GM19397 (cell line): ENCODE measurements around the gene ZNF83.
"Not testable (repeated sequence)": the region's sequence is repeated elsewhere in the genome, so short reads cannot be mapped to it uniquely, and the experiment has no call there.

Experiments
- ATAC-seq: cut with Tn5 transposase; IDR thresholded peaks from one replicate; pipeline ENCODE4 v1.9.1; 2021; ENCODE audit warnings: mild to moderate bottlenecking, moderate library complexity; ENCODE audit not compliant: unreplicated experiment

ZNF83 gene

GRCh38 chr19:52637718-52638585 is at the start of gene ZNF83:
TSS of gene ZNF83 (minus strand) at chr19:52638355.
- peak; percentile 93 for ATAC-seq

DNA sequence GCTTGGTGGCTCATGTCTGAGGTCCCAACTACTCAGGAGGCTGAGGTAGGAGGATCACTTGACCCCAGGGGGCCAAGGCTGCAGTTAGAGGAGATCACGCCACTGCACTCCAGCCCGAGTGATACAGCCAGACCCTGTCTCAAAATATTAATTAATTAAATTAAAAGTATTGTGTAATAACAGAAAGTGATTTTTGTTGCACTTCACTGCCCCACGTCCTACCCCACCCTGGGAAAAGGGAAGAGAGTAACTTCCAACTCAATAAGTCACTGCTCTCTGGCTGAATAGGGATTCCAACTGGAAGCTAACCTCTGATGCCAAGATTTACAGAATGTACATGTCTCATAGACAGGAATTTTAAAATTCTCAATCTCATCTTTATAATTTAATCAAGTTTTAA is 49.5 kb upstream of the ZNF83 start:
- ATAC-seq, result no peak

- ATAC-seq, result no peak
Measured at GRCh38 chr19:52685811-52686210, 47.7 kb upstream of the ZNF83 start.

- ATAC-seq, result not testable (repeated sequence)
Measured at GRCh38 chr19:52681216-52681615, 43.1 kb upstream of the ZNF83 start.

- no peak for ATAC-seq
Measured at GRCh38 chr19:52679598-52679997, 41.4 kb upstream of the ZNF83 start.

DNA sequence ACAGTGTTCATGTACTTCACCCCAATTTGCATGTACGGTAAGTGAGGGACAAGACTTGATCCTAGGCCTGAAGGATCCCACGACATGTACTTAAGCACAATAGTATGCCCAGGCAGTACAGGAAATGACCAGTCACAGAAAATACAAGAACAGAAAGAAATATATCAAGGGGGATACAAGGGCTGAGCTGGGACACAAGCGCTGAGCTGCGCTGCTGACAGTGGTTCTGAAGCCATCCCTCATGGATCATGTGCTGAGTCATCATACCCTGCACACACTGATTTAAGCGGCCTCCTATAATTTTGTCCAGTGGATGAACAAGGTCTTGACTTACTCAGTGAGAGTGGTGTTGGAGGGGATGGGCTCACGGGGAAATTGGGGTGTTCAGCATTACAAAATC is 37.1 kb upstream of the ZNF83 start:
- not testable (repeated sequence) for ATAC-seq

- no peak for ATAC-seq
Measured at GRCh38 chr19:52673014-52673413, 34.9 kb upstream of the ZNF83 start.

GRCh38 chr19:52670046-52670445 is 31.9 kb upstream of the ZNF83 start:
- no peak for ATAC-seq

DNA sequence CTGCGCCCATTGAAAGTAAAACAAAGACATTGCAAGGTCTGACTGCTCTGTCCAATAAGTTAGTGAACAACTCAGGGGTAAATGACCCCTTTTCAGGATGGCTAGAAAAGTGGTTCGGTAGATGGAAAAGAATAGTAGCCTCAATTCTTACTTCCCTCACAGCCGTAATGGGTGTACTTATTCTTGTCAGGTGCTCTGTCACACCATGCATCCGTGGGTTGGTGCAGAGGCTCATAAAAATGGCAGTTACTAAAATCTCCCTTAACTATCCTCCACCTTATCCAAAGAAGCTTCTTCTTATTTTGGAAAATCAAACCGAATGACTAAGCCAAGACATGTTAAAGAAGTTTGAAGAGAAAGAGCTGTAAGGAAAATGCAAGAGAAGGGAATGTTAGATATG is 31.4 kb upstream of the ZNF83 start:
- ATAC-seq, result no peak

DNA sequence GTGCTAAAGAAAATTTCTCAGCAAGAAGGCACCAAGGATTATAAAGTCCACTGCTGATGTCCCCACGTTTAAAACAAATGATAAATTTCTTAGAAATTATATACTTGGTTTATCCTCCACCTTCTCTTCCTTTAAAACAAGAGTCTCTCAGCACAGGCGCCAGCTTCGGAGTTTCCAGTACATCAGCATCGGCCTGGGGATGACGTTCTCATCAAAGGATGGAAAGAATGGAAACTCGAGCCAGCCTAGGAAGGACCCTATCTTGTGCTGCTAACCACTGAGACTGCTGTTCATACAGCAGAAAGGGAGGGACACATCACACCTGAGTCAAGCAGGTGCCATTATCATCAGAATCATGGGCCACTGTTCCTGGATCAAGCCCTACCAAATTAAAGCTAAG is 29.8 kb upstream of the ZNF83 start:
- ATAC-seq, result no peak

- ATAC-seq, result no peak
Measured at GRCh38 chr19:52666506-52666905, 28.4 kb upstream of the ZNF83 start.

DNA sequence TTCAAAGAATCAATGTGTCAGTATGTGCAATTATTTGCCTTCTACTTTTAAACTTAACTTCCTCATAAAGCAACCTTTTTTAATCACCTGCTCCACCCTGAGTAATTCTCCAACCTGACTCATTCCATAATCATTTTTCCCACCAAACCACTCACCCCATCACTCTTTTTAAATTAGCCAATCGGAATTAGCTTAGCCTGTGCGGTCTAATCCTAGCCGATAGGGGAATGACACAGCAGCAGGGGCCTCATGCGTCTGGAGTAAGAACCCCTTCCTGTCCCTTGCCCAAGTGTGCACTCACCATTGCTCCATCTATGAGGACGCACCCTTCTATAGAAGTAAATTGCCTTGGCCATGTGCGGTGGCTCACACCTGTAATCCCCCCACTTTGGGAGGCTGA is 27.4 kb upstream of the ZNF83 start:
- no peak for ATAC-seq

- no peak for ATAC-seq
Measured at GRCh38 chr19:52665027-52665426, 26.9 kb upstream of the ZNF83 start.

DNA sequence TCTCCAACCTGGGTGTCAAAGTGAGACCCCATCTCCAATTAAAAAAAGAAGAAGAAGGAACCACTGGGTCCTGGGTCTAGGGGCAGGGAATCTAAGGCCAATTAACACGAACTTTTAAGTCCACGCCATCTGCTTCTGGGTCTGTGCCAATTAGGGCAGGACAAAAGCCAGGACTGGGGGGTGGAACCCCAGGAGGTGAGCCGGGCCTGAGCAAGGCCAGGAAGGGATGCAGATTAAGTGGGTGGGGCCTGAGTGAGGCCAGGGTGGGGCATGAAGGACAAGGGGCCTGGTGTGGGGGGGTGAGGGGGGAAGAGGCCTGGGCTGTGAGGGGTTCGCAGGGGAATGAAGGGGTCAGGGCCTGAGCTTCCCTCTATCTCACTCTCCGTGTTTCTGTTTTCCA is 26.3 kb upstream of the ZNF83 start:
- ATAC-seq, result no peak

DNA sequence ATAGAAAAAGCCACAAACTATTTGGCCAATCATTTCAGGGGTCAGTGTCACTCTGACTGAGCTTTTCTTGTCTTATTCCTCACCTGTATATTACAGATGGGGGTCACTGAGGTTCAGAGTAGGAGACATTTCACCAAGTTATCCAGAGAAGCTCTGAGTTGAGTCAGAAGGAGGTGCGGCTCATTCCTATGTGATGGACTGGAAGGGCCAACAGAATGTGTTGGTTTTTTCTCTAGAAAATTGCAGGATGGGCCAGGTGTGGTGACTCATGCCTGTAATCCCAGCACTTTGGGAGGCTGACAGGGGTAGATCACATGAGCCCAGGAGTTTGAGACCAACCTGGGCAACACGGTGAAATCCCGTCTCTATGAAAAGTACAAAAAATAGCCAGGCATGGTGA is 24.5 kb upstream of the ZNF83 start:
- ATAC-seq, result no peak

DNA sequence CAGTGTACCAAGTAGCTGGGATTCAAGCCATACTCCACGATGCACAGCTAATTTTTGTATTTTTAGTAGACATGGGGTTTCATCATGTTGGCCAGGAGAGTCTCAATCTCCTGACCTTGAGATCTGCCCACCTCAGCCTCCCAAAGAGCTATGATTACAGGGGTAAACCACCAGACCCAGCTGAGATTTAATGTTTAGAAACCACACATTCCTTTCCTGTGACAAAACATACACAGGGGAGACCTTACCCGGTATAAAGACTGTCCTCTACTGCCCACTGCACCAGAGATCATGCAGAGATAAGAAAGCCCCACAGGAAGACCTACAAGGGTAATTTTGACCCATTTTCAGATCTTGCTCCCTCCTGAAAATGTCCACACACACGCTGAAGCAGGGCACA is 22.8 kb upstream of the ZNF83 start:
- ATAC-seq, result no peak

GRCh38 chr19:52659013-52659412 is 20.9 kb upstream of the ZNF83 start:
- no peak for ATAC-seq

DNA sequence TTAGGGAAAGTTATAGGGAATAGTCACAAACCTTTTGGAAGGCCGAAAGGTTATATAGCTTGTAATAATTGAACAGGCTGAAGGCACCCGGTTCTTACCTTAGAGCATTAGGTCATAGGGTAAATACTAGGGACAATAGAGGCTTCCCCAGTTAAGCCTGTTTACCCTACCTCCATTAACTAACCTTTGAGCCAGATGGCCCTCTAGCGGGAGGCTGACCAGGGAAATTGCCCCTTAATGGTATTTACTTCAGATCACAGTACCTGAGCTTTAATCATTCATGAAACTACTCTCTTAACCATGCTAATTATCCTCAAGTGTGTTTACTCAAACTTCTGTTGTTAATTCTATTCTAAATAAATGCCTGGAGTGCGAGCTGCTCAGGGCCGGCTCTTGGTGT is 20.4 kb upstream of the ZNF83 start:
- ATAC-seq, result no peak

GRCh38 chr19:52653161-52653560 is 15.0 kb upstream of the ZNF83 start:
- no peak for ATAC-seq

- no peak for ATAC-seq
Measured at GRCh38 chr19:52651956-52652355, 13.8 kb upstream of the ZNF83 start.

- no peak for ATAC-seq
Measured at GRCh38 chr19:52648336-52649016, 10.3 kb upstream of the ZNF83 start.

DNA sequence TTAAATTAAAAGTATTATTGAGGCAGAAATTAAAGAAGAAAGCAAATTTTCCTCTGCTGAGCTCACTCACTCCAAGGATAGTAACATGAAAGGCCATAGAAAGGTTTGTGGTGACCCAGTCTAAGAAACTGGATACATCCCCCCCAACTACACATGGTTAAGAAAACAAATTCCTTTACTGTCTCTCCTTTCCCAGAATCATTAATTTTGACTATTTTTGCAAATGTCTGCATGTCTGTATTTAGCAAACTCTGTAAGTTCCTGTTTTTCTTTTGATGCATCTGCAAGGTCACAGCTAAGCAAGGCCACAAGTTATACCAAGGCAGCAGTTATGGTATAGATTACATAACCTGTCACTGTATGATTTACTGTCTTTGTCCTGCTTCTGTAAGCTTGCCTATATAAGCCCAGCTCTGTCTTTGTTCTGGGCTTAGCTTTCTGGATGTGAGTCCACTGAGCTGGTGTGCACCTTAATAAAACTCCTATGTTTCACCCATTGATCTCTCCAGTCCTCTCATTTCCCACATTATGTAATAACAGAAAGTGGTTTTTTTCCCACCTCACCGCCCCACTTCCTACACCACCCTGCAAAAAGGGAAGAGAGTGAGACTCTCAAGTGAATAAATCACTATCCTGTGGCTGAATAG is 8.5 kb upstream of the ZNF83 start:
- ATAC-seq, result no peak
